ENCODE results near the gene LIPI. TPM values are rescaled to one million over a fixed set of nuclear protein-coding genes. Genes with fewer than 3 reads are reported as not detected.
"Not testable (repeated sequence)": the region's sequence is repeated elsewhere in the genome, so short reads cannot be mapped to it uniquely, and the experiment has no call there.

The LIPI gene
- total RNA-seq, 2 experiments from 2014 or later = not detected

DNA sequence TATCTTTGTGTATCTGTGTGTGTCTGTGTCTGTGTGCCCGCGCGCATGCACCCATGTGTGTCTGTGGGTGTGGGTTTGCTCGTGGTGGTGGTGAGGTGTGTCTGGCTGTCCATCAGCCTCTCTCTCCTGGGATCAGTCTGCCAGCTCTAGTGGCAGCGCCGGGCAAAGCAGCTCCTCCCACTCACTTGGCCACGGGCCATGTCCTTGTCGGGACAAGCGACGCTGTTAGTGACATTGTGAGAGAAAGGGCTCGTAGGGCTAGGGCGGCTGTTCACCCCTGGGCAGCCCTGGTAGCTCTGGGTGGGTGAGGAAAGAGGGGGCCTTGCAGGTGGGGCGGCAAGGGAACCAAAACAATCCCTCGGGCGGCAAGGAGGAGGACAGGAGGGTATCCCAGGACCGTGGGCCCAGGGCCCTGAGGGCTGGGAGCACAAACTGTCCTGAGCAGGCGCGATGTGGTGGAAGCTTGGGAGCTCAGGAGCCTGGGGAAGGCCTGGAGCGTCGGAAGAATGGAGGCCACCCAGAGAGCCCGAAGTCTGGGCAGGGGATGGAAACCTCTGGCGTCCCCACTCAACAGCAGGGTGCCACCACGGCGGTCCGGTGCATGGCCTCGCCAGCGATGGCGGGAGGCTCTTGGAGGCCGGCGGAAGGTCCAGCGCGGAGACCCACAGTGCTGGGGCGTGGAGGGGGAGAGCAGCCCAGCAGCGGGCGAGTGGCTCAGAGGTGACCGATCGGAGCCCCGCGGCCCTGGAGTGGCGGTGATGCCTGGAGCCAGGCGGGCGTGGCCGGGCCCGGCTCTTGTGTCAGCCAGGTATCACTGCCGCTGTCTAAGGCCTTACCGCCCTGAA, 140.5 kb downstream of the LIPI start:
- TF ChIP-seq, protein P1, sequence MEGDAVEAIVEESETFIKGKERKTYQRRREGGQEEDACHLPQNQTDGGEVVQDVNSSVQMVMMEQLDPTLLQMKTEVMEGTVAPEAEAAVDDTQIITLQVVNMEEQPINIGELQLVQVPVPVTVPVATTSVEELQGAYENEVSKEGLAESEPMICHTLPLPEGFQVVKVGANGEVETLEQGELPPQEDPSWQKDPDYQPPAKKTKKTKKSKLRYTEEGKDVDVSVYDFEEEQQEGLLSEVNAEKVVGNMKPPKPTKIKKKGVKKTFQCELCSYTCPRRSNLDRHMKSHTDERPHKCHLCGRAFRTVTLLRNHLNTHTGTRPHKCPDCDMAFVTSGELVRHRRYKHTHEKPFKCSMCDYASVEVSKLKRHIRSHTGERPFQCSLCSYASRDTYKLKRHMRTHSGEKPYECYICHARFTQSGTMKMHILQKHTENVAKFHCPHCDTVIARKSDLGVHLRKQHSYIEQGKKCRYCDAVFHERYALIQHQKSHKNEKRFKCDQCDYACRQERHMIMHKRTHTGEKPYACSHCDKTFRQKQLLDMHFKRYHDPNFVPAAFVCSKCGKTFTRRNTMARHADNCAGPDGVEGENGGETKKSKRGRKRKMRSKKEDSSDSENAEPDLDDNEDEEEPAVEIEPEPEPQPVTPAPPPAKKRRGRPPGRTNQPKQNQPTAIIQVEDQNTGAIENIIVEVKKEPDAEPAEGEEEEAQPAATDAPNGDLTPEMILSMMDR (conservative IDR thresholded peaks at IDR 0.05; ENCODE audit: low read length) = no peak
- TF ChIP-seq EZH2phosphoT487 (IDR thresholded peaks at IDR 0.05; ENCODE audit: borderline replicate concordance, low read depth, low read length) = no peak
- Histone ChIP-seq H4K20me1 (ENCODE audit: insufficient read depth, low read length) (no peaks in the 10 kb centered on the region), H3K79me2 (ENCODE audit: insufficient read depth, low read depth, low read length) (no peaks in the 10 kb centered on the region), H3K4me3 (ENCODE audit: low read depth, low read length, poor library complexity, severe bottlenecking) (no peak overlapping the region), H3K9me2 (ENCODE audit: insufficient read depth, low read length) (no peaks in the 10 kb centered on the region), H3K4me2 (ENCODE audit: low read length) (no peak overlapping the region), H3K4me1 (ENCODE audit: insufficient read depth, low read length, poor library complexity, severe bottlenecking) (no peaks in the 10 kb centered on the region), H3K36me3 (ENCODE audit: insufficient read depth, low read length) (no peaks in the 10 kb centered on the region), H2AFZ (ENCODE audit: low read length) (no peak overlapping the region), H3K9me3 (ENCODE audit: low read length) (no peaks in the 10 kb centered on the region), H3K27ac (ENCODE audit: low read depth, low read length, poor library complexity, severe bottlenecking) (no peak overlapping the region)
- POLR2A ChIA-PET = no interaction called here
- BruUV-seq (replicated peaks) = no TSS peak
- intact Hi-C loops (cut with micrococcal nuclease; ENCODE audit: unreplicated experiment) = no loop called here
- no peak for DNase-seq (ENCODE audit: low spot score)
- CTCF ChIA-PET (ENCODE audit: unreplicated experiment) = no interaction called here

DNA sequence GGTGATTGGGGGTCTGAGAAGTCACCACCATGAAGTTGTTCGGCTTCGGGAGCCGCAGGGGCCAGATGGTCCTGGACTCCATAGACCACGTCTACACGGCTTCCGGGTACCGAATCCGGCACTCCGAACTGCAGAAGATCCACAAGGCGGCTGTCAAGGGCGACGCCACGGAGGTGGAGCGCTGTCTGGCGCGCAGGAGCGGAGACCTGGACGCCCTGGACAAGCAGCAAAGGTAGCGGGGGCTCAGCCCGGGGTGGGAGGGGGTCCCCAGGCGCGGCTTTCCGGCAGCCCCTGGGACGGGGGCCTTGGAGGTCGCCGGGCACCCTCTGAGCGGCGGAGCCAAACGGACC, 146.5 kb downstream of the LIPI start:
- H3K36me3 ChIP-seq (ENCODE audit: insufficient read depth, low read length) = no peaks in the 10 kb centered on the region
- ChIA-PET CTCF (ENCODE audit: unreplicated experiment) (no interaction called here), POLR2A (no interaction called here)
- no peak for DNase-seq (ENCODE audit: low spot score)
- H3K79me2 ChIP-seq (ENCODE audit: insufficient read depth, low read depth, low read length) = no peaks in the 10 kb centered on the region
- H4K20me1 ChIP-seq (ENCODE audit: insufficient read depth, low read length) = no peaks in the 10 kb centered on the region
- no peaks in the 10 kb centered on the region for H3K9me2 ChIP-seq (ENCODE audit: insufficient read depth, low read length)
- H3K9me3 ChIP-seq (ENCODE audit: low read length) = no peaks in the 10 kb centered on the region
- TF ChIP-seq EZH2phosphoT487 (IDR thresholded peaks at IDR 0.05; ENCODE audit: borderline replicate concordance, low read depth, low read length) = no peak
- TF ChIP-seq, protein P1 (conservative IDR thresholded peaks at IDR 0.05; ENCODE audit: low read length) = no peak
- no TSS peak for BruUV-seq (replicated peaks)
- no peaks in the 10 kb centered on the region for H3K4me1 ChIP-seq (ENCODE audit: insufficient read depth, low read length, poor library complexity, severe bottlenecking)
- no peak overlapping the region for H3K4me3 ChIP-seq (ENCODE audit: low read depth, low read length, poor library complexity, severe bottlenecking)
- H3K27ac ChIP-seq (ENCODE audit: low read depth, low read length, poor library complexity, severe bottlenecking) = no peak overlapping the region
- H2AFZ ChIP-seq (ENCODE audit: low read length) = no peak overlapping the region
- no peak overlapping the region for H3K4me2 ChIP-seq (ENCODE audit: low read length)
- intact Hi-C loops (cut with micrococcal nuclease; ENCODE audit: unreplicated experiment) = no loop called here

DNA sequence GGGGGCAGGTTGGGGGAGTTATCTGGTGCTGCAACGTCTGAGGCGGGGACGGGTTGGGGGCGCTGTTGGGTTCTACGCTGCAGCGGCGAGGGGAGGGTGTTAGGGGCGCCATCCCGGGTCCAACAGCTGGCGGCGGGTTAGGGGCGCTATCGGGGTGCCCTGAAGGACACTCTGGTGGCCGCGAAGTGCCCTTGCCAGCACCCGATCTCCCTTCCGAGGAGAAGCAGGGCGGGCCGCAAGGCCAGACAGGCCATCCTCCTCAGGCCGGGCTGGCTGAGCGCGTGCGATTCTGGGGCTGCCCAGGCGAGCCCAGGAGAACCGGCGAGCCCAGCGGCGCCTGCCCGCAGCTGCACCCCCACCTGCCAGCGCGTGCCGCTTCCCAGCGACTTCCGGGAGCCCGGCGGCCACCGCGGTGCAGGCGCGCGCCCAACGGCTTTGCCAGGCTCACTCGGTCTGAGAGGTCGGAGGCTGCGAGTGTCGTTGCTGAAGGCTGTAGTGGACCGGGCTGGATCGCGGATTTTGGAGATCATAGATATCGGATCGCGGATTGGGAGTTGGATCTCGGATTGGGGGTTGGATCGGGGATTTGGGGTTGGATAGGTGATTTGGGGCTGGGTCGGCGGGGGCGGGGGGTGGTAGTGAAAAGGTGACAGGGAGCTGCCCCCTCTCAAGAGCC, 147.0 kb downstream of the LIPI start:
- H3K4me3 ChIP-seq (ENCODE audit: low read depth, low read length, poor library complexity, severe bottlenecking); H4K20me1 ChIP-seq (ENCODE audit: insufficient read depth, low read length); CTCF ChIA-PET (ENCODE audit: unreplicated experiment); H3K9me3 ChIP-seq (ENCODE audit: low read length); intact Hi-C loops (cut with micrococcal nuclease; ENCODE audit: unreplicated experiment); POLR2A ChIA-PET; H3K4me2 ChIP-seq (ENCODE audit: low read length); H3K4me1 ChIP-seq (ENCODE audit: insufficient read depth, low read length, poor library complexity, severe bottlenecking); H3K79me2 ChIP-seq (ENCODE audit: insufficient read depth, low read depth, low read length); H3K36me3 ChIP-seq (ENCODE audit: insufficient read depth, low read length); H2AFZ ChIP-seq (ENCODE audit: low read length); DNase-seq (ENCODE audit: low spot score); H3K27ac ChIP-seq (ENCODE audit: low read depth, low read length, poor library complexity, severe bottlenecking); H3K9me2 ChIP-seq (ENCODE audit: insufficient read depth, low read length); BruUV-seq (replicated peaks): not testable (repeated sequence)

DNA sequence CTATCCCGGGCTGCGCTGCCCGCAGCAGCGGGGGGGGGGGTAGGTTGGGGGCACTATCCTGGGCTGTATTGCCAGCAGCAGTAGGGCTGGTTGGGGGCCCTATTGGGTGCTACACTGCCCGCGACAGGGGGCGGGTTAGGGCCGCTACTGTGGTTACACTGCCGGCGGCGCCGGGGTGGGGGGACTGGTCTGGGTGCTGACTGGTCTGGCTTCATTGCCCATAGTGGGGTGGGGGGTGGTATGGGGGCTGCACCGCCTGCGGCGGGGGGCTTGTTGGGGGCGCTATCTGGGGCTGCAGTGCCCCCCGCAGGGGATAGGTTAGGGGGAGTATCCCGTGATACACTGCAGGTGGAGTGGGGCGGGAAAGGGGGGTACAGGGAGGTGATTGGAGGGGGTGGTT, 148.1 kb downstream of the LIPI start:
- BruUV-seq (replicated peaks); H3K4me1 ChIP-seq (ENCODE audit: insufficient read depth, low read length, poor library complexity, severe bottlenecking); CTCF ChIA-PET (ENCODE audit: unreplicated experiment); H3K9me3 ChIP-seq (ENCODE audit: low read length); H3K9me2 ChIP-seq (ENCODE audit: insufficient read depth, low read length); H2AFZ ChIP-seq (ENCODE audit: low read length); H3K4me2 ChIP-seq (ENCODE audit: low read length); intact Hi-C loops (cut with micrococcal nuclease; ENCODE audit: unreplicated experiment); H3K4me3 ChIP-seq (ENCODE audit: low read depth, low read length, poor library complexity, severe bottlenecking); H4K20me1 ChIP-seq (ENCODE audit: insufficient read depth, low read length); H3K27ac ChIP-seq (ENCODE audit: low read depth, low read length, poor library complexity, severe bottlenecking); H3K79me2 ChIP-seq (ENCODE audit: insufficient read depth, low read depth, low read length); POLR2A ChIA-PET; DNase-seq (ENCODE audit: low spot score); H3K36me3 ChIP-seq (ENCODE audit: insufficient read depth, low read length): not testable (repeated sequence)

DNA sequence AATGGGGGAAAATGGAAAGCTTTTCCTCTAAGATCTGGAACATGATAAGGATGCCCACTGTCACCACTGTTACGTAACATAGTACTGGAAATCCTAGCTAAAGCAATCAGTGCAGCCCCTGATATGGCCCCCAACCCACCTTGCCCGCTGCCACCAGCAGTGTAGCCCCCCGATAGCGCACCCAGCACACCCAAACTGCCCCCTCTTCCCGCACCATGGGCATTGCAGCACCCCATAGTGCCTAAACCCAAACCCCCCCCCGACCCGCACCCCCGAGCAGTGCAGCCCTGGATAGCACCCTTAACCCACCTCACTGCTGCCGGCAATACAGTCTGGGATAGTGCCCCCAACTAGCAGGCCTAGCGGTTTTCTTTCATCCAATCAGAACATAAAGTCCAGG, 148.9 kb downstream of the LIPI start:
- H3K4me2 ChIP-seq (ENCODE audit: low read length); BruUV-seq (replicated peaks); DNase-seq (ENCODE audit: low spot score): not testable (repeated sequence)

More for the DNA sequence above, 148.9 kb downstream of the LIPI start:
- CTCF ChIA-PET (ENCODE audit: unreplicated experiment); H3K36me3 ChIP-seq (ENCODE audit: insufficient read depth, low read length); H3K27ac ChIP-seq (ENCODE audit: low read depth, low read length, poor library complexity, severe bottlenecking); H3K4me1 ChIP-seq (ENCODE audit: insufficient read depth, low read length, poor library complexity, severe bottlenecking); H2AFZ ChIP-seq (ENCODE audit: low read length); intact Hi-C loops (cut with micrococcal nuclease; ENCODE audit: unreplicated experiment); H3K9me2 ChIP-seq (ENCODE audit: insufficient read depth, low read length); POLR2A ChIA-PET; H4K20me1 ChIP-seq (ENCODE audit: insufficient read depth, low read length); H3K9me3 ChIP-seq (ENCODE audit: low read length); H3K79me2 ChIP-seq (ENCODE audit: insufficient read depth, low read depth, low read length); H3K4me3 ChIP-seq (ENCODE audit: low read depth, low read length, poor library complexity, severe bottlenecking): not testable (repeated sequence)

Data from OCI-LY7 (cell line).